ENCODE data around the gene DHFR. TPM values are rescaled to one million over a fixed set of nuclear protein-coding genes. Genes with fewer than 3 reads are reported as not detected.
A peak's percentile ranks its signal among the peaks of the same experiment; 100 is the strongest.

DHFR gene
- total and polyA plus RNA-seq, 9 of the 15 experiments (the other 6 are each of a cell fraction or from before 2014, with no cell fraction given) = 45.6 to 176 (median 97.7) TPM

- H3K79me2 ChIP-seq (ENCODE audit: control insufficient read depth, insufficient read depth, low read length) = no peaks in the 10 kb centered on the region
- H2AFZ ChIP-seq (ENCODE audit: low read depth, low read length) = peak overlapping the region; percentile 36; the same call in 1 of the 2 replicates
- no peak overlapping the region for H3K9ac ChIP-seq (ENCODE audit: insufficient read depth in 1 of 2, low read depth in 2 of 2, low read length in 2 of 2)
- no peak for TF ChIP-seq LEF1 (IDR thresholded peaks at IDR 0.05)
- no peak for TF ChIP-seq MTA1 (IDR thresholded peaks at IDR 0.05; ENCODE audit: borderline replicate concordance)
- in situ Hi-C loops (cut with MboI) (no loop called here), intact Hi-C loops (cut with micrococcal nuclease) (no loop called here)
- H3K4me3 ChIP-seq = no peak overlapping the region
- no peak overlapping the region for H3K4me2 ChIP-seq (ENCODE audit: insufficient read depth, low read length)
- no peaks in the 10 kb centered on the region for H3K36me3 ChIP-seq (ENCODE audit: control insufficient read depth, insufficient read depth, low read length)
- 9% methylated on average over 2 of the region's 2 CpGs for WGBS (ENCODE audit: insufficient coverage, low coverage, missing lambda C conversion rate)
- peaks cover 9 to 12% of the 10 kb centered on the region in 2 experiments; a peak in 4 of 5 replicates for H3K27me3 ChIP-seq (ENCODE audit: control insufficient read depth in 2 of 2, insufficient read depth in 2 of 2, low read length in 2 of 2)
- H3K27ac ChIP-seq (ENCODE audit: extremely low read depth, low read depth, low read length) = no peak overlapping the region
- no TSS peak for BruUV-seq (replicated peaks)
- DNase-seq (ENCODE audit: extremely low read depth in 1 of 4, low spot score in 3 of 4) = no peak
- ATAC-seq = no peak; the same call in 2 of the 3 replicates
- FAIRE-seq = no peak
- H3K9me3 ChIP-seq (replicated peaks; ENCODE audit: control insufficient read depth, insufficient read depth, low read depth, low read length) = no peaks in the 10 kb centered on the region
- no peaks in the 10 kb centered on the region; a peak in 1 of 5 replicates for H3K4me1 ChIP-seq (replicated peaks in 1 of 2; ENCODE audit: control insufficient read depth in 2 of 2, insufficient read depth in 2 of 2, low read length in 2 of 2)
- no peaks in the 10 kb centered on the region; the same call in 1 of the 2 replicates for H4K20me1 ChIP-seq (replicated peaks; ENCODE audit: control insufficient read depth, insufficient read depth, low read length)
- ChIA-PET CTCF (ENCODE audit: low intra/inter-chr PET ratio) (no interaction called here), POLR2A (interaction anchor here (1.1 to 1.2 kb wide), 2 partner anchors 29 to 36 kb away, joined by 3 read pairs; no protein-coding TSS in a partner anchor)
- H3K9me1 ChIP-seq (ENCODE audit: control insufficient read depth, insufficient read depth, low read length) = no peaks in the 10 kb centered on the region
Measured at GRCh38 chr5:80592761-80593160, 62.0 kb downstream of the DHFR start.

- POLR2A ChIA-PET = interaction anchor here (1.1 kb wide), 1 partner anchor 37 kb away, joined by 3 read pairs; no protein-coding TSS in a partner anchor
- Histone ChIP-seq H3K79me2 (ENCODE audit: control insufficient read depth, insufficient read depth, low read length) (no peaks in the 10 kb centered on the region), H3K4me2 (ENCODE audit: insufficient read depth, low read length) (no peak overlapping the region), H3K27ac (ENCODE audit: extremely low read depth, low read depth, low read length) (no peak overlapping the region), H3K36me3 (ENCODE audit: control insufficient read depth, insufficient read depth, low read length) (no peaks in the 10 kb centered on the region), H2AFZ (ENCODE audit: low read depth, low read length) (no peak overlapping the region), H3K9me1 (ENCODE audit: control insufficient read depth, insufficient read depth, low read length) (no peaks in the 10 kb centered on the region), H3K4me3 (no peak overlapping the region), H3K4me1 (replicated peaks in 1 of 2; ENCODE audit: control insufficient read depth in 2 of 2, insufficient read depth in 2 of 2, low read length in 2 of 2) (no peaks in the 10 kb centered on the region; a peak in 1 of 5 replicates), H4K20me1 (replicated peaks; ENCODE audit: control insufficient read depth, insufficient read depth, low read length) (no peaks in the 10 kb centered on the region; the same call in 1 of the 2 replicates), H3K27me3 (ENCODE audit: control insufficient read depth in 2 of 2, insufficient read depth in 2 of 2, low read length in 2 of 2) (peaks cover 9 to 12% of the 10 kb centered on the region in 2 experiments; a peak in 4 of 5 replicates), H3K9me3 (replicated peaks; ENCODE audit: control insufficient read depth, insufficient read depth, low read depth, low read length) (no peaks in the 10 kb centered on the region), H3K9ac (ENCODE audit: insufficient read depth in 1 of 2, low read depth in 2 of 2, low read length in 2 of 2) (no peak overlapping the region)
- in situ Hi-C loops (cut with MboI) = no loop called here
- no peak for FAIRE-seq
- ATAC-seq = no peak
- CTCF ChIA-PET (ENCODE audit: low intra/inter-chr PET ratio) = no interaction called here
- no peak for DNase-seq (ENCODE audit: extremely low read depth in 1 of 4, low spot score in 3 of 4)
- intact Hi-C loops (cut with micrococcal nuclease) = no loop called here
- 0% methylated on average over 1 of the region's 1 CpG for WGBS (ENCODE audit: insufficient coverage, low coverage, missing lambda C conversion rate)
- BruUV-seq (replicated peaks) = no TSS peak
- no peak for TF ChIP-seq GTF2B (IDR thresholded peaks at IDR 0.05; ENCODE audit: extremely low read depth, insufficient read length)
- TF ChIP-seq MBD2 (IDR thresholded peaks at IDR 0.05; ENCODE audit: borderline replicate concordance, low read depth) = no peak
- TF ChIP-seq SMARCA4 (IDR thresholded peaks at IDR 0.05) = no peak
- no peak for TF ChIP-seq XRCC3 (IDR thresholded peaks at IDR 0.05)
- no peak for TF ChIP-seq ZNF407 (IDR thresholded peaks at IDR 0.05; ENCODE audit: low read depth)
Measured at GRCh38 chr5:80592105-80592504, 62.7 kb downstream of the DHFR start.
